Loucy (cell line): ENCODE measurements around the gene OTOP1.
"Not testable (repeated sequence)": the region's sequence is repeated elsewhere in the genome, so short reads cannot be mapped to it uniquely, and the experiment has no call there.

ENCODE experiments used
- H2AFZ ChIP-seq: fragments of 200-600 bp; sonication (generic); 2 replicates; pipeline ENCODE4 v1.6.0; 2016; ENCODE audit warnings: antibody characterized with exemption, mild to moderate bottlenecking, low read length, moderate library complexity
- H3F3A ChIP-seq: fragments of 200-600 bp; 2 replicates; pipeline ENCODE4 v1.6.0; 2016; ENCODE audit warnings: antibody characterized with exemption, low read depth, mild to moderate bottlenecking
- H3K27me3 ChIP-seq: fragments of 200-600 bp; sonication (generic); 2 replicates; pipeline ENCODE4 v1.6.1; 2014; ENCODE audit warnings: low read length, mild to moderate bottlenecking; ENCODE audit not compliant: insufficient read depth, poor library complexity, severe bottlenecking
- H3K36me3 ChIP-seq: fragments of 200-600 bp; sonication (generic); 2 replicates; pipeline ENCODE4 v1.6.1; 2016; ENCODE audit warnings: low read length; ENCODE audit not compliant: insufficient read depth
- H3K4me1 ChIP-seq: fragments of 200-600 bp; sonication (generic); 2 replicates; pipeline ENCODE4 v1.5.1; 2014; ENCODE audit warnings: low read length, mild to moderate bottlenecking; ENCODE audit not compliant: insufficient read depth, poor library complexity, severe bottlenecking
- H3K4me2 ChIP-seq: fragments of 200-600 bp; sonication (generic); 2 replicates; pipeline ENCODE4 v1.6.0; 2014; ENCODE audit warnings: antibody characterized with exemption, low read length, low read depth, mild to moderate bottlenecking; ENCODE audit not compliant: poor library complexity, severe bottlenecking
- H3K4me3 ChIP-seq: fragments of 200-600 bp; sonication (generic); 2 replicates; pipeline ENCODE4 v1.5.1; 2014; ENCODE audit warnings: low read length, mild to moderate bottlenecking, mixed read lengths; ENCODE audit not compliant: poor library complexity, severe bottlenecking
- H3K79me2 ChIP-seq: fragments of 200-600 bp; sonication (generic); 2 replicates; pipeline ENCODE4 v1.6.1; 2014; ENCODE audit warnings: low read length; ENCODE audit not compliant: insufficient read depth
- H3K9ac ChIP-seq: fragments of 200-600 bp; sonication (generic); 2 replicates; pipeline ENCODE4 v1.6.0; 2014; ENCODE audit warnings: mild to moderate bottlenecking, low read depth, low read length, moderate library complexity; ENCODE audit not compliant: poor library complexity, severe bottlenecking
- H3K9me2 ChIP-seq: fragments of 200-600 bp; sonication (generic); replicated peaks from 2 replicates; pipeline ENCODE4 v1.6.1; 2016; ENCODE audit warnings: low read depth, low read length, mixed read lengths
- H3K9me3 ChIP-seq: fragments of 200-600 bp; sonication (generic); 2 replicates; pipeline ENCODE4 v1.6.1; 2014; ENCODE audit warnings: mild to moderate bottlenecking, antibody characterized with exemption, low read length, low read depth; ENCODE audit not compliant: insufficient read depth
- H4K20me1 ChIP-seq: fragments of 200-600 bp; sonication (generic); 2 replicates; pipeline ENCODE4 v1.6.0; 2014; ENCODE audit warnings: antibody characterized with exemption, low read length, mild to moderate bottlenecking; ENCODE audit not compliant: insufficient read depth, poor library complexity, severe bottlenecking
- CTCF ChIP-seq: fragments of 200-600 bp; sonication (generic); conservative IDR thresholded peaks from 2 replicates; pipeline ENCODE4 v1.5.1; 2014; ENCODE audit warnings: mild to moderate bottlenecking, antibody characterized with exemption, low read length
- EZH2phosphoT487 ChIP-seq: fragments of 200-600 bp; IDR thresholded peaks from 2 replicates; pipeline ENCODE4 v1.6.1; 2018; ENCODE audit warnings: antibody characterized with exemption, mild to moderate bottlenecking, moderate library complexity, borderline replicate concordance

OTOP1 gene

GRCh38 chr4:4254199-4254598, 27.5 kb upstream of the OTOP1 start:
- Histone ChIP-seq H3K9me3 (no peaks in the 10 kb centered on the region), H3K36me3 (no peaks in the 10 kb centered on the region), H3K9ac (no peak overlapping the region), H4K20me1 (no peaks in the 10 kb centered on the region), H3K79me2 (no peaks in the 10 kb centered on the region), H3K4me2 (no peak overlapping the region), H3F3A (no peaks in the 10 kb centered on the region), H3K4me3 (no peak overlapping the region), H3K4me1 (peaks cover under 1% of the 10 kb centered on the region), H3K9me2 (no peaks in the 10 kb centered on the region), H3K27me3 (no peaks in the 10 kb centered on the region), H2AFZ (no peak overlapping the region)
- TF ChIP-seq EZH2phosphoT487, result no peak
- no peak for TF ChIP-seq CTCF

GRCh38 chr4:4249866-4250265, 23.1 kb upstream of the OTOP1 start:
- H3K79me2 ChIP-seq, result peaks cover 31% of the 10 kb centered on the region
- H3K36me3 ChIP-seq, result no peaks in the 10 kb centered on the region
- no peaks in the 10 kb centered on the region for H3K27me3 ChIP-seq
- TF ChIP-seq CTCF (no peak), EZH2phosphoT487 (no peak)
- no peak overlapping the region for H3K9ac ChIP-seq
- no peaks in the 10 kb centered on the region for H3K9me3 ChIP-seq
- H3K4me1 ChIP-seq, result peaks cover 21% of the 10 kb centered on the region
- no peaks in the 10 kb centered on the region for H4K20me1 ChIP-seq
- no peak overlapping the region for H3K4me3 ChIP-seq
- H3K9me2 ChIP-seq, result no peaks in the 10 kb centered on the region
- H3F3A ChIP-seq, result no peaks in the 10 kb centered on the region
- no peak overlapping the region for H3K4me2 ChIP-seq
- no peak overlapping the region for H2AFZ ChIP-seq

- not testable (repeated sequence) for H3K36me3 ChIP-seq, H3K27me3 ChIP-seq, H4K20me1 ChIP-seq
Measured at GRCh38 chr4:4249342-4249741, 22.6 kb upstream of the OTOP1 start.

GRCh38 chr4:4248885-4249203, 22.1 kb upstream of the OTOP1 start:
- Histone ChIP-seq H3K4me3 (peak overlapping the region; percentile 94), H3F3A (no peaks in the 10 kb centered on the region), H3K9me2 (no peaks in the 10 kb centered on the region), H3K9me3 (no peaks in the 10 kb centered on the region), H2AFZ (peak overlapping the region; percentile 92; the same call in 1 of the 2 replicates), H3K4me2 (peak overlapping the region; percentile 93), H3K27me3 (no peaks in the 10 kb centered on the region), H3K79me2 (peaks cover 31% of the 10 kb centered on the region), H3K36me3 (no peaks in the 10 kb centered on the region; the same call in 1 of the 2 replicates), H3K9ac (peak overlapping the region; percentile 95), H4K20me1 (no peaks in the 10 kb centered on the region), H3K4me1 (peaks cover 21% of the 10 kb centered on the region)
- TF ChIP-seq EZH2phosphoT487, result no peak
- no peak for TF ChIP-seq CTCF

More at GRCh38 chr4:4249342-4249741, 22.6 kb upstream of the OTOP1 start:
- not testable (repeated sequence) for H3F3A ChIP-seq, H3K9me3 ChIP-seq, H2AFZ ChIP-seq, H3K9me2 ChIP-seq
- H3K79me2 ChIP-seq, result peaks cover 31% of the 10 kb centered on the region
- H3K4me2 ChIP-seq, result peak overlapping the region; percentile 93
- H3K4me3 ChIP-seq, result peak overlapping the region; percentile 94
- peaks cover 21% of the 10 kb centered on the region for H3K4me1 ChIP-seq
- peak overlapping the region; percentile 95 for H3K9ac ChIP-seq
